ENCODE measurements around the gene AAK1.
"Not testable (repeated sequence)": the region's sequence is repeated elsewhere in the genome, so short reads cannot be mapped to it uniquely, and the experiment has no call there.

The AAK1 gene

DNA sequence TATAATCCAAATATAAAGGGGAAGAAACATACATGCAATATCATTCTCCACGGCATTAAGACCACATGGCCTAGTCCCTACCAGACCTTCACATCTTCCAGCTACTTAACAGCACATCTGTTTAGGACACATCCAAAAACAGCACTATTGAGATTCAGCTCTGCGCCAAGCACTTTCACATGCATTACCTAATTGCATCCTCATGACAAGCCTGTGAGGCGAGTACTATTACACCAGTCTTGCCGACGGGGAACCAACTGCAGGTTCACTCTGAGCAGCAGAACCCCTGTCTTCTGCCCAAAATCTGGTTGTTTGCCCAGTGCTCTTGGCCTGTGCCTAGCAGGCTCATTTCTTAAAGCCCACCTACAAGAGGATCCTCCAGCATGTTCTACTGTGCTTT, 66.7 kb downstream of the AAK1 start:
- H3K4me3 ChIP-seq (ENCODE audit: low read depth, low read length): no peak overlapping the region
- no peak for DNase-seq (ENCODE audit: low read depth)
- TF ChIP-seq CTCF (conservative IDR thresholded peaks at IDR 0.05; ENCODE audit: low read depth, low read length): no peak

DNA sequence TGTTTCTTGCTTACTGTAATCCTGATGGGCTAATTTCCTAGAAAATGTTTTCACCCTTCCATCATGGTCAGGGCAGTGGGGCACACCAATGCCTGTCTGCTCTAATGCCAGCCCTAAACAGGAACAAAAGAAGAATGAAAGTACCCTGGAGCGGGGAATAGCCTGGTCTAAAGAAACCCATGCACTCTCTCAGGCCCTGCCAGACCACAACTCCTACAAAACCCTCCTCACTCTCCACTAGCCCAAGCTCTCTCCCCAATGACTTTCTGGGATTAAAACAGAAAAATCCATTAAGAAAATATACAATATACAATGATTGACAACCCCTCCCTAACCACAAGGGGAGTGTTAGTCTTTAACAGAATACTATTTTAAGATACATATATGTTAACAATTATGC, 67.6 kb downstream of the AAK1 start:
- H3K4me3 ChIP-seq (ENCODE audit: low read depth, low read length): no peak overlapping the region
- no peak for TF ChIP-seq CTCF (conservative IDR thresholded peaks at IDR 0.05; ENCODE audit: low read depth, low read length)
- DNase-seq (ENCODE audit: low read depth): no peak

DNA sequence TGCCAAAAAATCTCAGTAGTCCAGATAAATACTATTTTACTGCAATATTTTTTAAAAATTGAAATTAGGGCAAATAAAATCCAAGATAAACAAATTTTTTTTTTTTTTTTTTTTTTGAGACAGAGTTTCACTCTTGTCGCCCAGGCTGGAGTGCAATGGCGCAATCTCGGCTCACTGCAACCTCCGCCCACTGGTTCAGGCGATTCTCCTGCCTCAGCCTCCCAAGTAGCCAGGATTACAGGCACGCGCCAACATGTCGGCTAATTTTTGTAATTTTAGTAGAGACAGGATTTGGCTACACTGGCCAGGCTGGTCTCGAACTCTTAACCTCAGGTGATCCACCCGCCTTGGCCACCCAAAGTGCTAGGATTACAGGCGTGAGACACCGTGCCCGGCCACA, 68.2 kb downstream of the AAK1 start:
- H3K4me3 ChIP-seq (ENCODE audit: low read depth, low read length); DNase-seq (ENCODE audit: low read depth): not testable (repeated sequence)

- TF ChIP-seq CTCF (conservative IDR thresholded peaks at IDR 0.05; ENCODE audit: low read depth, low read length): no peak
- no peak overlapping the region for H3K4me3 ChIP-seq (ENCODE audit: low read depth, low read length)
- peak; percentile 49 for DNase-seq (ENCODE audit: low read depth)
Observed at GRCh38 chr2:69572641-69573040, 70.9 kb downstream of the AAK1 start.

- no peak overlapping the region for H3K4me3 ChIP-seq (ENCODE audit: low read depth, low read length)
- no peak for DNase-seq (ENCODE audit: low read depth)
- no peak for TF ChIP-seq CTCF (conservative IDR thresholded peaks at IDR 0.05; ENCODE audit: low read depth, low read length)
Observed at GRCh38 chr2:69571189-69571588, 72.3 kb downstream of the AAK1 start.

DNA sequence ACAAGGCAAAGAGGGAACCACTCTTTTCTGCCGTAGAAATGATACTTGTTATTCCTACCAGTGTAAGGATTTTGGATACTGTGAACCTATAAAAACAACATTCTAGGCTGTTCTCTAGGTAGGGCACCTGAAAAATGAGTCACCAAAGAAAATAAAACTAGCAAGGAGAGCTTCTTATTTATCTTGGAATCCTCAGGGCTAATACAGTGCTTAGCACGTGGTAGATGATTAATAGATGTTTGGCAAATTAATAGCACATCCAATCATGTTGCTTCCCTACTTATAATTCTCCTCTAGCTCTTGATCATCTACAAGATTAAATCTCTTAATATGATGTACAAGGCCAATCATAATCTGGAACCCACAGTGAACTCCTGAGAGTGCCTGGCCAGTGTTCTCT, 73.1 kb downstream of the AAK1 start:
- no peak for TF ChIP-seq CTCF (conservative IDR thresholded peaks at IDR 0.05; ENCODE audit: low read depth, low read length)
- H3K4me3 ChIP-seq (ENCODE audit: low read depth, low read length): no peak overlapping the region
- DNase-seq (ENCODE audit: low read depth): no peak

- no peak overlapping the region for H3K4me3 ChIP-seq (ENCODE audit: low read depth, low read length)
- no peak for DNase-seq (ENCODE audit: low read depth)
- TF ChIP-seq CTCF (conservative IDR thresholded peaks at IDR 0.05; ENCODE audit: low read depth, low read length): no peak
Observed at GRCh38 chr2:69567909-69568300, 75.6 kb downstream of the AAK1 start.

Data from choroid plexus epithelial cell (primary cell).